Astrocyte (in vitro differentiated cells and primary cell): ENCODE data around the gene VARS2. TPM values are rescaled to one million over a fixed set of nuclear protein-coding genes. Genes with fewer than 3 reads are reported as not detected.

Source experiments
- DNase-seq: peaks from one replicate; pipeline ENCODE4 v3.0.0-alpha.2; 2010; ENCODE audit warnings: low read depth
- FAIRE-seq: peaks from 2 replicates; lab custom pipeline; 2011; peaks lifted over from hg19 to GRCh38; lab: Jason Lieb, UNC
- H2AFZ ChIP-seq: 2 replicates; pipeline ENCODE4 v1.6.0; 2012; ENCODE audit warnings: low read depth, low read length, inconsistent platforms
- H3K27ac ChIP-seq: 2 replicates; pipeline ENCODE4 v1.5.1; 2011; ENCODE audit warnings: low read depth, low read length, inconsistent platforms
- H3K27me3 ChIP-seq: 2 replicates; pipeline ENCODE4 v1.6.0; 2011; ENCODE audit warnings: low read length, inconsistent platforms; ENCODE audit not compliant: insufficient read depth
- H3K36me3 ChIP-seq: 2 replicates; pipeline ENCODE4 v1.5.1; 2011; ENCODE audit warnings: low read length, inconsistent platforms; ENCODE audit not compliant: insufficient read depth
- H3K4me1 ChIP-seq: 2 replicates; pipeline ENCODE4 v1.5.1; 2011; ENCODE audit warnings: low read length, inconsistent platforms; ENCODE audit not compliant: insufficient read depth
- H3K4me2 ChIP-seq: 2 replicates; pipeline ENCODE4 v1.6.0; 2012; ENCODE audit warnings: low read length, inconsistent platforms
- H3K4me3 ChIP-seq: 2 replicates; pipeline ENCODE4 v1.5.1; 2011; ENCODE audit warnings: low read depth, mild to moderate bottlenecking, low read length, inconsistent platforms; ENCODE audit not compliant: insufficient read depth
- H3K79me2 ChIP-seq: 2 replicates; pipeline ENCODE4 v1.6.0; 2012; ENCODE audit warnings: mild to moderate bottlenecking, low read length, inconsistent platforms; ENCODE audit not compliant: insufficient read depth
- H3K9ac ChIP-seq: 2 replicates; pipeline ENCODE4 v1.6.0; 2012; ENCODE audit warnings: mild to moderate bottlenecking, low read length, inconsistent platforms
- H3K9me3 ChIP-seq: 2 replicates; pipeline ENCODE4 v1.5.1; 2012; ENCODE audit warnings: low read depth, mild to moderate bottlenecking, low read length, inconsistent platforms; ENCODE audit not compliant: insufficient read depth
- H4K20me1 ChIP-seq: 2 replicates; pipeline ENCODE4 v1.6.0; 2012; ENCODE audit warnings: low read length, inconsistent platforms; ENCODE audit not compliant: insufficient read depth
- H3K27ac Mint-ChIP-seq: one replicate; pipeline ENCODE4 v1.8.0; 2021; ENCODE audit warnings: mild to moderate bottlenecking, mixed read lengths; ENCODE audit not compliant: unreplicated experiment
- H3K27me3 Mint-ChIP-seq: one replicate; pipeline ENCODE4 v1.8.0; 2021; ENCODE audit warnings: low read depth, mixed read lengths; ENCODE audit not compliant: unreplicated experiment
- H3K36me3 Mint-ChIP-seq: one replicate; pipeline ENCODE4 v1.8.0; 2021; ENCODE audit warnings: low read depth, mixed read lengths; ENCODE audit not compliant: unreplicated experiment
- H3K4me1 Mint-ChIP-seq: one replicate; pipeline ENCODE4 v1.8.0; 2021; ENCODE audit warnings: low read depth, mixed read lengths; ENCODE audit not compliant: unreplicated experiment
- H3K4me3 Mint-ChIP-seq: one replicate; pipeline ENCODE4 v1.8.0; 2021; ENCODE audit warnings: mild to moderate bottlenecking, moderate library complexity, mixed read lengths; ENCODE audit not compliant: unreplicated experiment
- H3K9me3 Mint-ChIP-seq: one replicate; pipeline ENCODE4 v1.8.0; 2021; ENCODE audit warnings: mild to moderate bottlenecking, mixed read lengths; ENCODE audit not compliant: unreplicated experiment
- EZH2 ChIP-seq: IDR thresholded peaks from 2 replicates; pipeline ENCODE4 v1.6.1; 2012; ENCODE audit warnings: mild to moderate bottlenecking, low read length, inconsistent platforms; ENCODE audit not compliant: insufficient read depth
- total RNA-seq: library from RNA; stranded (reverse); gene quantifications from 2 replicates; pipeline ENCODE4 v1.2.1, GENCODE V29; 2021
- TF ChIP-seq, protein P1 (sequence below): IDR thresholded peaks from 2 replicates; pipeline ENCODE4 v1.5.1; 2011; ENCODE audit warnings: low read depth, mild to moderate bottlenecking, inconsistent platforms, low read length, moderate library complexity; ENCODE audit not compliant: insufficient read depth

VARS2 gene
- total RNA-seq, 1 donor from 2014 or later = 19.8 TPM

DNA sequence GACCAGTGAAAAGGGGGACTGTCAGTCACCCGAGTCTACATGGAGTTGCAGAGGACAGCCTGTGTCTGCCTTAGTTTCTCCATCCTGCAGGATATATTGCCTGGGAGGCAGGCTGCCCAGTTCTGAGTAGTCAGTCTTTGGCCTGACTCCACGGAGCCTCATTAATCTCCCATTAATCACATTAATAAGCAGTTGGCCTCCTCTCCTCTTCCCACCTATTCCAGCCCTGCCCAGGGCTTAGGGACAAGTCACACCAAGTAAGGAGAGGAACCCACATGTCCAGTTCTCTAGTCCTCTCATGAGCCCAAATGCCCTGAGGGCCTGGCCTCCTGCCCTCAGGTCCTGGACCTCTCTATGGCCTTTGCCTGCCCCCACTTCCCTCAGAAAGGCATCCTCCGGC lies 25.4 kb downstream of the VARS2 start:
- Histone ChIP-seq H2AFZ (no peak overlapping the region), H3K79me2 (no peaks in the 10 kb centered on the region), H3K27ac (no peak overlapping the region), H4K20me1 (no peaks in the 10 kb centered on the region), H3K4me3 (no peak overlapping the region), H3K27me3 (peaks cover under 1% of the 10 kb centered on the region), H3K4me2 (no peak overlapping the region), H3K9ac (no peak overlapping the region), H3K36me3 (no peaks in the 10 kb centered on the region), H3K9me3 (no peaks in the 10 kb centered on the region), H3K4me1 (peaks cover 5% of the 10 kb centered on the region)
- no peaks in the 10 kb centered on the region for H3K36me3 Mint-ChIP-seq
- peaks cover 1% of the 10 kb centered on the region for H3K9me3 Mint-ChIP-seq
- DNase-seq (peak; percentile 32), FAIRE-seq (no peak)
- peaks cover 6% of the 10 kb centered on the region for H3K4me1 Mint-ChIP-seq
- H3K27me3 Mint-ChIP-seq = peaks cover 46% of the 10 kb centered on the region
- H3K27ac Mint-ChIP-seq = no peak overlapping the region
- TF ChIP-seq EZH2 = no peak
- TF ChIP-seq, protein P1, sequence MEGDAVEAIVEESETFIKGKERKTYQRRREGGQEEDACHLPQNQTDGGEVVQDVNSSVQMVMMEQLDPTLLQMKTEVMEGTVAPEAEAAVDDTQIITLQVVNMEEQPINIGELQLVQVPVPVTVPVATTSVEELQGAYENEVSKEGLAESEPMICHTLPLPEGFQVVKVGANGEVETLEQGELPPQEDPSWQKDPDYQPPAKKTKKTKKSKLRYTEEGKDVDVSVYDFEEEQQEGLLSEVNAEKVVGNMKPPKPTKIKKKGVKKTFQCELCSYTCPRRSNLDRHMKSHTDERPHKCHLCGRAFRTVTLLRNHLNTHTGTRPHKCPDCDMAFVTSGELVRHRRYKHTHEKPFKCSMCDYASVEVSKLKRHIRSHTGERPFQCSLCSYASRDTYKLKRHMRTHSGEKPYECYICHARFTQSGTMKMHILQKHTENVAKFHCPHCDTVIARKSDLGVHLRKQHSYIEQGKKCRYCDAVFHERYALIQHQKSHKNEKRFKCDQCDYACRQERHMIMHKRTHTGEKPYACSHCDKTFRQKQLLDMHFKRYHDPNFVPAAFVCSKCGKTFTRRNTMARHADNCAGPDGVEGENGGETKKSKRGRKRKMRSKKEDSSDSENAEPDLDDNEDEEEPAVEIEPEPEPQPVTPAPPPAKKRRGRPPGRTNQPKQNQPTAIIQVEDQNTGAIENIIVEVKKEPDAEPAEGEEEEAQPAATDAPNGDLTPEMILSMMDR = no peak
- H3K4me3 Mint-ChIP-seq = no peak overlapping the region

DNA sequence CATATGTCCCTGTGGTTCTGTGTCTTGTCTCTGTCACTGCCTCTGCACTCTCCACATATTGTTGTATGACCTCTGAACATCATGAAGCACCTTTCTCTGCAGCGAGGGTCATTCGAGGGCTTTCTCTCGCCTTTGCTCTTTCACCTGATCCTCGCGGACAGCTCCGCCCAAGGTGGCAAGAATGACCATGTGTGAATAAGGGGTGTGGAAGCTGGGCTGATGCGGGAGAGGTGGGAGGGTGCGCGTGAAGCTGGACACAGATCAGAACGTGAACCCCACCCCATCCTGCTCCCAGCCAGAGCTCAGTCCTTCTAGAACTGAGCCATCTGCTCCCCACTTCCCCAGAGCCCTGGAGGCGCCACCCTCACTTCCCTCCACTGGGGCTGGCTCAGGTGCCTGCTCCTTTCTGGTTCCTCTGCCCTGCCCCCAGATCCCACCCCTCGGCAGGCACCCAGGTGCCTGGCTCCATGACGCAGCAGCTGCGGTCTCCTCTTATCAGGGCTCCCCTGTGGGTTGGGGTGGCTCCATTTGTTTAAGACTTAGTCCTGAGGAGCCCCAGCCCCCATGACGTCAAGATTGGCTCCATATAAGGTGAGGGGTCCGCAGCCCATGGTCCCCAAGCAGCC lies 26.4 kb downstream of the VARS2 start, which contains the start of gene MUCL3:
MUCL3 (plus strand) TSS at position 613 of the 626 bp plus-strand sequence. CDS start 27 bp downstream, outside the sequence.
- H3K4me3 Mint-ChIP-seq = no peak within 1 kb of the TSS
- Histone ChIP-seq H3K9me3 (no peaks in the 10 kb centered on the region), H2AFZ (no peak within 1 kb of the TSS), H3K4me1 (peaks cover 5% of the 10 kb centered on the region), H3K79me2 (no peaks in the 10 kb centered on the region), H3K9ac (no peak within 1 kb of the TSS), H4K20me1 (no peaks in the 10 kb centered on the region), H3K36me3 (no peaks in the 10 kb centered on the region), H3K4me3 (no peak within 1 kb of the TSS), H3K27me3 (peaks cover 4% of the 10 kb centered on the region), H3K4me2 (no peak within 1 kb of the TSS), H3K27ac (no peak within 1 kb of the TSS)
- no peak for DNase-seq
- TF ChIP-seq, protein P1 = no peak
- TF ChIP-seq EZH2 = no peak
- H3K27me3 Mint-ChIP-seq = peaks cover 46% of the 10 kb centered on the region
- H3K4me1 Mint-ChIP-seq = peaks cover 6% of the 10 kb centered on the region
- H3K36me3 Mint-ChIP-seq = no peaks in the 10 kb centered on the region
- H3K9me3 Mint-ChIP-seq = peaks cover 1% of the 10 kb centered on the region
- no peak for FAIRE-seq
- no peak within 1 kb of the TSS for H3K27ac Mint-ChIP-seq
